ENCODE measurements around the gene VPS41.

Gene VPS41

GRCh38 chr7:38844952-38845563, 63.9 kb downstream of the VPS41 start:
- no peaks in the 10 kb centered on the region for H3K9me3 ChIP-seq (replicated peaks in 1 of 2; ENCODE audit: control insufficient read depth in 2 of 2, insufficient read depth in 1 of 2, low read depth in 1 of 2, low read length in 2 of 2)
- no peak overlapping the region for H2BK120ac ChIP-seq (ENCODE audit: low read depth, low read length)
- H3K14ac ChIP-seq (ENCODE audit: low read length): no peak overlapping the region
- H4K91ac ChIP-seq (ENCODE audit: low read depth, low read length, poor library complexity): no peak overlapping the region
- no peak overlapping the region for H4K8ac ChIP-seq (ENCODE audit: low read depth, low read length)
- H3K79me1 ChIP-seq (ENCODE audit: low read depth, low read length): no peaks in the 10 kb centered on the region
- H3K23ac ChIP-seq (ENCODE audit: low read depth, low read length, poor library complexity): no peak overlapping the region
- H3K9ac ChIP-seq (ENCODE audit: low read depth, low read length, poor library complexity): no peak overlapping the region
- no peak overlapping the region for H3K4me2 ChIP-seq (ENCODE audit: insufficient read depth, low read length, poor library complexity, severe bottlenecking)
- H3K27me3 ChIP-seq (ENCODE audit: control insufficient read depth in 3 of 3, insufficient read depth in 3 of 3, low read depth in 1 of 3, low read length in 3 of 3): no peaks in the 10 kb centered on the region
- no peak overlapping the region for H3K4me3 ChIP-seq (ENCODE audit: low read length in 2 of 2)
- H3K18ac ChIP-seq (ENCODE audit: low read length): no peak overlapping the region
- no peak overlapping the region for H2AFZ ChIP-seq (ENCODE audit: low read length)
- H2BK15ac ChIP-seq (ENCODE audit: low read length): no peak overlapping the region
- H2AK5ac ChIP-seq (ENCODE audit: low read depth, low read length): no peak overlapping the region
- H3K4me1 ChIP-seq (ENCODE audit: control insufficient read depth in 2 of 2, insufficient read depth in 1 of 2, low read depth in 1 of 2, low read length in 2 of 2): peaks cover 0 to 5% of the 10 kb centered on the region in 2 donors
- H3K4ac ChIP-seq (ENCODE audit: low read length): no peak overlapping the region
- no peak for DNase-seq (ENCODE audit: low spot score)
- WGBS, 2 donors (ENCODE audit: extremely low coverage in 2 of 2, insufficient read length in 2 of 2, insufficient replicate concordance in 1 of 2): no CpG with 5 or more reads among the region's 8 CpGs
- H3K36me3 ChIP-seq (replicated peaks in 1 of 2; ENCODE audit: control insufficient read depth in 2 of 2, insufficient read depth in 2 of 2, low read length in 2 of 2): peaks cover 0 to 4% of the 10 kb centered on the region in 2 donors
- H2BK12ac ChIP-seq (ENCODE audit: low read length): no peak overlapping the region
- no peak overlapping the region for H2BK5ac ChIP-seq (ENCODE audit: low read length)
- H3K27ac ChIP-seq (replicated peaks; ENCODE audit: low read length): no peak overlapping the region

GRCh38 chr7:38842746-38843145, 66.2 kb downstream of the VPS41 start:
- no peak overlapping the region for H2BK5ac ChIP-seq (ENCODE audit: low read length)
- H3K14ac ChIP-seq (ENCODE audit: low read length): no peak overlapping the region
- H3K4ac ChIP-seq (ENCODE audit: low read length): no peak overlapping the region
- no peak overlapping the region for H3K4me3 ChIP-seq (ENCODE audit: low read length in 2 of 2)
- no peaks in the 10 kb centered on the region for H3K79me1 ChIP-seq (ENCODE audit: low read depth, low read length)
- no peak overlapping the region for H3K27ac ChIP-seq (replicated peaks; ENCODE audit: low read length)
- H3K4me1 ChIP-seq (ENCODE audit: control insufficient read depth in 2 of 2, insufficient read depth in 1 of 2, low read depth in 1 of 2, low read length in 2 of 2): peaks cover 0 to 5% of the 10 kb centered on the region in 2 donors
- no peak overlapping the region for H2AFZ ChIP-seq (ENCODE audit: low read length)
- no peak overlapping the region for H2AK5ac ChIP-seq (ENCODE audit: low read depth, low read length)
- H2BK120ac ChIP-seq (ENCODE audit: low read depth, low read length): no peak overlapping the region
- H3K23ac ChIP-seq (ENCODE audit: low read depth, low read length, poor library complexity): no peak overlapping the region
- no peaks in the 10 kb centered on the region for H3K36me3 ChIP-seq (replicated peaks in 1 of 2; ENCODE audit: control insufficient read depth in 2 of 2, insufficient read depth in 2 of 2, low read length in 2 of 2)
- no peak for DNase-seq (ENCODE audit: low spot score)
- H3K9ac ChIP-seq (ENCODE audit: low read depth, low read length, poor library complexity): no peak overlapping the region
- H3K9me3 ChIP-seq (replicated peaks in 1 of 2; ENCODE audit: control insufficient read depth in 2 of 2, insufficient read depth in 1 of 2, low read depth in 1 of 2, low read length in 2 of 2): no peaks in the 10 kb centered on the region
- no peak overlapping the region for H2BK12ac ChIP-seq (ENCODE audit: low read length)
- no CpG with 5 or more reads among the region's 1 CpG for WGBS, 2 donors (ENCODE audit: extremely low coverage in 2 of 2, insufficient read length in 2 of 2, insufficient replicate concordance in 1 of 2)
- no peak overlapping the region for H2BK15ac ChIP-seq (ENCODE audit: low read length)
- H4K91ac ChIP-seq (ENCODE audit: low read depth, low read length, poor library complexity): no peak overlapping the region
- no peak overlapping the region for H3K18ac ChIP-seq (ENCODE audit: low read length)
- no peaks in the 10 kb centered on the region for H3K27me3 ChIP-seq (ENCODE audit: control insufficient read depth in 3 of 3, insufficient read depth in 3 of 3, low read depth in 1 of 3, low read length in 3 of 3)
- H3K4me2 ChIP-seq (ENCODE audit: insufficient read depth, low read length, poor library complexity, severe bottlenecking): no peak overlapping the region
- no peak overlapping the region for H4K8ac ChIP-seq (ENCODE audit: low read depth, low read length)

GRCh38 chr7:38840736-38841460, 68.1 kb downstream of the VPS41 start:
- Histone ChIP-seq H3K9ac (ENCODE audit: low read depth, low read length, poor library complexity) (no peak overlapping the region), H2BK12ac (ENCODE audit: low read length) (no peak overlapping the region), H3K14ac (ENCODE audit: low read length) (no peak overlapping the region), H3K27ac (replicated peaks; ENCODE audit: low read length) (no peak overlapping the region), H3K36me3 (replicated peaks in 1 of 2; ENCODE audit: control insufficient read depth in 2 of 2, insufficient read depth in 2 of 2, low read length in 2 of 2) (no peaks in the 10 kb centered on the region), H3K4ac (ENCODE audit: low read length) (no peak overlapping the region), H2BK120ac (ENCODE audit: low read depth, low read length) (no peak overlapping the region), H2AK5ac (ENCODE audit: low read depth, low read length) (no peak overlapping the region), H2BK5ac (ENCODE audit: low read length) (no peak overlapping the region), H3K4me3 (ENCODE audit: low read length in 2 of 2) (no peak overlapping the region), H3K4me2 (ENCODE audit: insufficient read depth, low read length, poor library complexity, severe bottlenecking) (no peak overlapping the region), H2BK15ac (ENCODE audit: low read length) (no peak overlapping the region), H3K23ac (ENCODE audit: low read depth, low read length, poor library complexity) (no peak overlapping the region), H3K18ac (ENCODE audit: low read length) (no peak overlapping the region), H3K4me1 (ENCODE audit: control insufficient read depth in 2 of 2, insufficient read depth in 1 of 2, low read depth in 1 of 2, low read length in 2 of 2) (peaks cover 0 to 5% of the 10 kb centered on the region in 2 donors), H3K27me3 (ENCODE audit: control insufficient read depth in 3 of 3, insufficient read depth in 3 of 3, low read depth in 1 of 3, low read length in 3 of 3) (no peaks in the 10 kb centered on the region), H2AFZ (ENCODE audit: low read length) (no peak overlapping the region), H3K79me1 (ENCODE audit: low read depth, low read length) (no peaks in the 10 kb centered on the region), H4K8ac (ENCODE audit: low read depth, low read length) (no peak overlapping the region), H4K91ac (ENCODE audit: low read depth, low read length, poor library complexity) (no peak overlapping the region), H3K9me3 (replicated peaks in 1 of 2; ENCODE audit: control insufficient read depth in 2 of 2, insufficient read depth in 1 of 2, low read depth in 1 of 2, low read length in 2 of 2) (peaks cover 0 to 5% of the 10 kb centered on the region in 2 donors)
- no peak for DNase-seq (ENCODE audit: low spot score)
- no CpG with 5 or more reads among the region's 2 CpGs for WGBS, 2 donors (ENCODE audit: extremely low coverage in 2 of 2, insufficient read length in 2 of 2, insufficient replicate concordance in 1 of 2)

- Histone ChIP-seq H2AFZ (ENCODE audit: low read length) (no peak overlapping the region), H3K36me3 (replicated peaks in 1 of 2; ENCODE audit: control insufficient read depth in 2 of 2, insufficient read depth in 2 of 2, low read length in 2 of 2) (no peaks in the 10 kb centered on the region), H3K4me2 (ENCODE audit: insufficient read depth, low read length, poor library complexity, severe bottlenecking) (no peak overlapping the region), H3K4me1 (ENCODE audit: control insufficient read depth in 2 of 2, insufficient read depth in 1 of 2, low read depth in 1 of 2, low read length in 2 of 2) (peaks cover 0 to 5% of the 10 kb centered on the region in 2 donors), H3K9ac (ENCODE audit: low read depth, low read length, poor library complexity) (no peak overlapping the region), H3K27ac (replicated peaks; ENCODE audit: low read length) (no peak overlapping the region), H3K9me3 (replicated peaks in 1 of 2; ENCODE audit: control insufficient read depth in 2 of 2, insufficient read depth in 1 of 2, low read depth in 1 of 2, low read length in 2 of 2) (peaks cover 0 to 5% of the 10 kb centered on the region in 2 donors), H2BK5ac (ENCODE audit: low read length) (no peak overlapping the region), H4K8ac (ENCODE audit: low read depth, low read length) (no peak overlapping the region), H2BK12ac (ENCODE audit: low read length) (no peak overlapping the region), H2AK5ac (ENCODE audit: low read depth, low read length) (no peak overlapping the region), H3K14ac (ENCODE audit: low read length) (peak overlapping the region; percentile 13), H2BK120ac (ENCODE audit: low read depth, low read length) (no peak overlapping the region), H3K4me3 (ENCODE audit: low read length in 2 of 2) (no peak overlapping the region), H4K91ac (ENCODE audit: low read depth, low read length, poor library complexity) (no peak overlapping the region), H3K23ac (ENCODE audit: low read depth, low read length, poor library complexity) (no peak overlapping the region), H3K4ac (ENCODE audit: low read length) (no peak overlapping the region), H3K27me3 (ENCODE audit: control insufficient read depth in 3 of 3, insufficient read depth in 3 of 3, low read depth in 1 of 3, low read length in 3 of 3) (no peaks in the 10 kb centered on the region), H2BK15ac (ENCODE audit: low read length) (no peak overlapping the region), H3K18ac (ENCODE audit: low read length) (no peak overlapping the region), H3K79me1 (ENCODE audit: low read depth, low read length) (no peaks in the 10 kb centered on the region)
- no peak for DNase-seq (ENCODE audit: low spot score)
- WGBS, 2 donors (ENCODE audit: extremely low coverage in 2 of 2, insufficient read length in 2 of 2, insufficient replicate concordance in 1 of 2): no CpG with 5 or more reads among the region's 5 CpGs
Measured at GRCh38 chr7:38839851-38840250, 69.1 kb downstream of the VPS41 start.

Measured in neuronal stem cell (in vitro differentiated cells).